IMR-90 (cell line): ENCODE data around the gene MPV17. TPM values are rescaled to one million over a fixed set of nuclear protein-coding genes. Genes with fewer than 3 reads are reported as not detected.

Source experiments
- ATAC-seq: fragments of 200-7000 bp; cut with Tn5 transposase; 2 replicates; pipeline ENCODE4 v1.9.1; 2020; ENCODE audit warnings: low read depth, mild to moderate bottlenecking, moderate library complexity
- BruUV-seq: library from RNA; stranded (reverse); fragments of 400-500 nt; replicated peaks from 2 replicates; lab custom pipeline; 2021; lab: Mats Ljungman, UMichigan
- CTCF ChIA-PET: fragments of 300-600 bp; formaldehyde crosslinking; extraction: SDS; loops from one replicate; lab custom pipeline; 2021; ENCODE audit warnings: antibody characterized with exemption; lab: Yijun Ruan, JAX
- POLR2A ChIA-PET: fragments of 300-600 bp; sonication (Branson Sonifier 250); formaldehyde crosslinking; loops from one replicate; lab custom pipeline; 2022; ENCODE audit warnings: antibody characterized with exemption; ENCODE audit not compliant: unreplicated experiment; lab: Charles Lee
- DNase-seq: peaks from one replicate; pipeline ENCODE4 v3.0.0; 2013
- H2AFZ ChIP-seq: replicated peaks from 2 replicates; pipeline ENCODE3; 2013; ENCODE audit warnings: low read length, mild to moderate bottlenecking; ENCODE audit not compliant: poor library complexity
- H2AK5ac ChIP-seq: 2 replicates; pipeline ENCODE4 v1.6.1; 2013; ENCODE audit warnings: low read depth, low read length, inconsistent platforms
- H2AK9ac ChIP-seq: replicated peaks from 2 replicates; pipeline ENCODE3; 2013; ENCODE audit warnings: mild to moderate bottlenecking, low read depth, low read length, moderate library complexity; ENCODE audit not compliant: poor library complexity
- H2BK120ac ChIP-seq: 2 replicates; pipeline ENCODE4 v1.6.1; 2013; ENCODE audit warnings: low read depth, low read length, inconsistent platforms
- H2BK15ac ChIP-seq: 3 replicates; pipeline ENCODE4 v1.6.1; 2013; ENCODE audit warnings: low read depth, low read length, inconsistent platforms
- H2BK20ac ChIP-seq: 2 replicates; pipeline ENCODE4 v1.6.1; 2013; ENCODE audit warnings: low read depth, mild to moderate bottlenecking, inconsistent platforms, low read length, moderate library complexity
- H2BK5ac ChIP-seq: 2 replicates; pipeline ENCODE4 v1.6.1; 2013; ENCODE audit warnings: mild to moderate bottlenecking, low read depth, low read length, inconsistent platforms; ENCODE audit not compliant: poor library complexity, severe bottlenecking
- H3K14ac ChIP-seq: replicated peaks from 2 replicates; pipeline ENCODE4 v1.6.1; 2013; ENCODE audit warnings: low read depth, low read length, inconsistent platforms
- H3K18ac ChIP-seq: 2 replicates; pipeline ENCODE4 v1.6.1; 2013; ENCODE audit warnings: low read depth, low read length, control low read depth
- H3K23ac ChIP-seq: 2 replicates; pipeline ENCODE4 v1.6.1; 2013; ENCODE audit warnings: low read depth, low read length, inconsistent platforms
- H3K27ac ChIP-seq: 2 replicates; pipeline ENCODE4 v1.5.1; 2013; ENCODE audit warnings: mild to moderate bottlenecking, control low read depth, low read length; ENCODE audit not compliant: insufficient read depth
- H3K27me3 ChIP-seq: 2 replicates; pipeline ENCODE4 v1.6.1; 2013; ENCODE audit warnings: low read length; ENCODE audit not compliant: control insufficient read depth, insufficient read depth
- H3K36me3 ChIP-seq: 2 replicates; pipeline ENCODE4 v1.6.1; 2013; ENCODE audit warnings: low read length, mixed read lengths; ENCODE audit not compliant: control insufficient read depth, insufficient read depth
- H3K4ac ChIP-seq: 2 replicates; pipeline ENCODE4 v1.6.1; 2013; ENCODE audit warnings: low read depth, low read length, inconsistent platforms
- H3K4me1 ChIP-seq: 2 replicates; pipeline ENCODE4 v1.6.1; 2013; ENCODE audit warnings: low read length, mixed read lengths; ENCODE audit not compliant: control insufficient read depth, insufficient read depth
- H3K4me2 ChIP-seq: 2 replicates; pipeline ENCODE4 v1.6.1; 2013; ENCODE audit warnings: low read depth, mild to moderate bottlenecking, control low read depth, low read length, moderate library complexity
- H3K4me3 ChIP-seq: 2 replicates; pipeline ENCODE4 v1.5.1; 2013; ENCODE audit warnings: low read depth, mild to moderate bottlenecking, control low read depth, low read length, moderate library complexity; ENCODE audit not compliant: insufficient read depth
- H3K56ac ChIP-seq: 2 replicates; pipeline ENCODE4 v1.6.1; 2013; ENCODE audit warnings: low read length, inconsistent platforms; ENCODE audit not compliant: insufficient read depth; ENCODE audit errors: extremely low read depth
- H3K79me1 ChIP-seq, 2 experiments: 2 replicates each; pipeline ENCODE4 v1.6.1; 2013; ENCODE audit warnings: low read length in 2 of 2, inconsistent platforms in 1 of 2, low read depth in 1 of 2
- H3K9ac ChIP-seq: 2 replicates; pipeline ENCODE4 v1.6.1; 2013; ENCODE audit warnings: low read depth, low read length, control low read depth
- H3K9me1 ChIP-seq: 2 replicates; pipeline ENCODE4 v1.6.1; 2013; ENCODE audit warnings: low read length, inconsistent platforms; ENCODE audit not compliant: insufficient read depth
- H3K9me3 ChIP-seq: 2 replicates; pipeline ENCODE4 v1.6.1; 2013; ENCODE audit warnings: low read length; ENCODE audit not compliant: control insufficient read depth, insufficient read depth
- H4K20me1 ChIP-seq: 2 replicates; pipeline ENCODE4 v1.6.1; 2013; ENCODE audit warnings: low read length, inconsistent platforms; ENCODE audit not compliant: insufficient read depth
- H4K5ac ChIP-seq: 2 replicates; pipeline ENCODE4 v1.6.1; 2013; ENCODE audit warnings: mild to moderate bottlenecking, low read depth, low read length, control low read depth
- H4K8ac ChIP-seq, 2 experiments: 2 replicates each; pipeline ENCODE4 v1.6.1; 2013; ENCODE audit warnings: low read depth in 2 of 2, low read length in 2 of 2, control low read depth in 1 of 2, inconsistent platforms in 1 of 2
- H4K91ac ChIP-seq: 2 replicates; pipeline ENCODE4 v1.6.1; 2013; ENCODE audit warnings: low read depth, low read length, inconsistent platforms; ENCODE audit not compliant: insufficient read depth
- CEBPB ChIP-seq: IDR thresholded peaks from 2 replicates; pipeline ENCODE4 v1.6.1; 2012; ENCODE audit warnings: low read depth, low read length, improper control_type of control experiment
- CHD1 ChIP-seq: IDR thresholded peaks from 2 replicates; pipeline ENCODE4 v1.6.1; 2012; ENCODE audit warnings: low read depth, low read length, improper control_type of control experiment
- ELK1 ChIP-seq: fragments of 150-350 bp; IDR thresholded peaks from 2 replicates; pipeline ENCODE4 v1.6.1; 2016; ENCODE audit warnings: low read depth, mild to moderate bottlenecking, low read length, moderate library complexity, borderline replicate concordance
- MAFK ChIP-seq: IDR thresholded peaks from 2 replicates; pipeline ENCODE4 v1.6.1; 2012; ENCODE audit warnings: low read depth, low read length, improper control_type of control experiment
- POLR2A ChIP-seq: IDR thresholded peaks from 2 replicates; pipeline ENCODE4 v1.6.1; 2012; ENCODE audit warnings: mild to moderate bottlenecking, low read depth, low read length
- RCOR1 ChIP-seq: IDR thresholded peaks from 2 replicates; pipeline ENCODE4 v1.6.1; 2012; ENCODE audit warnings: mild to moderate bottlenecking, low read length, improper control_type of control experiment; ENCODE audit not compliant: insufficient replicate concordance
- SMC3 ChIP-seq: fragments of 150-350 bp; IDR thresholded peaks from 2 replicates; pipeline ENCODE4 v1.6.1; 2016; ENCODE audit warnings: low read depth, mild to moderate bottlenecking, antibody characterized with exemption, low read length, moderate library complexity
- USF2 ChIP-seq: fragments of 150-350 bp; IDR thresholded peaks from 2 replicates; pipeline ENCODE4 v1.6.1; 2017; ENCODE audit warnings: mild to moderate bottlenecking, antibody characterized with exemption, low read length, low read depth
- WGBS, 2 experiments: methylation state at CpG; one replicate each; pipeline versions ENCODE4 v1.1.5 to v1.1.7; 2013; ENCODE audit warnings: missing lambda C conversion rate in 2 of 2; ENCODE audit not compliant: insufficient read length in 1 of 2; ENCODE audit errors: extremely low coverage in 2 of 2; 5-methylcytosine and 5-hydroxymethylcytosine counted together
- dilution Hi-C: fragments of 300-500 bp; cut with HindIII; formaldehyde crosslinking; loops from one replicate; pipeline ENCODE4 v1.14.3; 2018; ENCODE audit warnings: low sequenced_read_pairs; ENCODE audit not compliant: unreplicated experiment
- in situ Hi-C: fragments of 300-500 bp; cut with MboI; formaldehyde crosslinking; loops from 3 replicates; pipeline ENCODE4 v1.14.3; 2019; ENCODE audit warnings: low sequenced_read_pairs, inconsistent platforms, mixed read lengths
- intact Hi-C: fragments of 100-400 bp; cut with micrococcal nuclease; formaldehyde crosslinking; loops from 2 replicates; pipeline ENCODE4 v1.10.0; 2022
- polyA plus RNA-seq, 3 experiments: library from polyadenylated mRNA; depleted of rRNA; stranded (reverse); fragments of >200 nt; gene quantifications; 2 replicates each; pipeline ENCODE4 v1.2.3, GENCODE V29; 2012; ENCODE audit warnings: low replicate concordance in 1 of 3
- total RNA-seq: library from RNA; depleted of rRNA; stranded (reverse); fragments of >200 nt; gene quantifications from 2 replicates; pipeline ENCODE4 v1.2.3, GENCODE V29; 2012

MPV17 gene
- total and polyA plus RNA-seq, 2 of the 4 experiments (the other 2 are of a cell fraction), result 70.4 to 160 TPM

GRCh38 chr2:27324720-27325119, 1.8 kb upstream of the MPV17 start:
- no peak overlapping the region for H2BK15ac ChIP-seq
- in situ Hi-C loops (no loop called here), intact Hi-C loops (loop anchor here (5.0 kb wide), 1 partner anchor 33 kb away; the partner anchor contains the start of gene GTF3C2), dilution Hi-C loops (no loop called here)
- no peak overlapping the region for H4K5ac ChIP-seq
- no peak for TF ChIP-seq MAFK
- TF ChIP-seq SMC3, result no peak
- TF ChIP-seq POLR2A, result no peak
- TF ChIP-seq ELK1, result no peak
- no peak for TF ChIP-seq CHD1
- no peak for TF ChIP-seq USF2
- TF ChIP-seq RCOR1, result no peak
- 0 out of 2 replicates have a peak, but pooled peaks have one; percentile 23 for TF ChIP-seq CEBPB
- CTCF ChIA-PET, result interaction anchor here (1.2 kb wide), 1 partner anchor 45 kb away, joined by 3 read pairs; no protein-coding TSS in a partner anchor
- POLR2A ChIA-PET, result no interaction called here
- H4K20me1 ChIP-seq, result no peaks in the 10 kb centered on the region
- H2AK9ac ChIP-seq, result no peak overlapping the region
- H3K9ac ChIP-seq, result no peak overlapping the region
- no peak overlapping the region for H4K8ac ChIP-seq
- H3K4ac ChIP-seq, result no peak overlapping the region
- no CpG with 5 or more reads among the region's 5 CpGs for WGBS, 2 experiments
- H2AFZ ChIP-seq, result no peak overlapping the region
- H2BK120ac ChIP-seq, result no peak overlapping the region
- peaks cover 11% of the 10 kb centered on the region; the same call in 1 of the 2 replicates for H3K9me1 ChIP-seq
- no peak overlapping the region for H3K4me2 ChIP-seq
- BruUV-seq, result no TSS peak
- no peak overlapping the region for H3K56ac ChIP-seq
- no peak overlapping the region for H4K91ac ChIP-seq
- H3K4me3 ChIP-seq, result no peak overlapping the region
- H3K23ac ChIP-seq, result no peak overlapping the region
- H2BK5ac ChIP-seq, result no peak overlapping the region
- H2BK20ac ChIP-seq, result no peak overlapping the region
- no peak overlapping the region for H3K14ac ChIP-seq
- no peaks in the 10 kb centered on the region for H3K27me3 ChIP-seq
- no peak overlapping the region for H3K18ac ChIP-seq
- H3K27ac ChIP-seq, result no peak overlapping the region
- ATAC-seq (no peak), DNase-seq (no peak)
- peaks cover 7% of the 10 kb centered on the region for H3K4me1 ChIP-seq
- H3K9me3 ChIP-seq, result no peaks in the 10 kb centered on the region
- H2AK5ac ChIP-seq, result no peak overlapping the region
- H3K36me3 ChIP-seq, result peaks cover 27% of the 10 kb centered on the region
- H3K79me1 ChIP-seq, result peaks cover 22 to 37% of the 10 kb centered on the region in 2 experiments
